Activated CD4-positive, CD25-positive, alpha-beta regulatory T cell treated with anti-CD3 and anti-CD28 coated beads, Interleukin-2, amount 50 U/mL, for 24 hours (primary cell): ENCODE measurements around the gene MTHFR.
A peak's percentile ranks its signal among the peaks of the same experiment; 100 is the strongest.
"Not testable (repeated sequence)": the region's sequence is repeated elsewhere in the genome, so short reads cannot be mapped to it uniquely, and the experiment has no call there.

Experiments
- ATAC-seq, 2 donors: fragments of 150-1000 bp; cut with Tn5 transposase; one replicate each; pipeline ENCODE4 v1.10.0; 2021; ENCODE audit warnings: mild to moderate bottlenecking in 1 of 2, moderate library complexity in 1 of 2

MTHFR gene

DNA sequence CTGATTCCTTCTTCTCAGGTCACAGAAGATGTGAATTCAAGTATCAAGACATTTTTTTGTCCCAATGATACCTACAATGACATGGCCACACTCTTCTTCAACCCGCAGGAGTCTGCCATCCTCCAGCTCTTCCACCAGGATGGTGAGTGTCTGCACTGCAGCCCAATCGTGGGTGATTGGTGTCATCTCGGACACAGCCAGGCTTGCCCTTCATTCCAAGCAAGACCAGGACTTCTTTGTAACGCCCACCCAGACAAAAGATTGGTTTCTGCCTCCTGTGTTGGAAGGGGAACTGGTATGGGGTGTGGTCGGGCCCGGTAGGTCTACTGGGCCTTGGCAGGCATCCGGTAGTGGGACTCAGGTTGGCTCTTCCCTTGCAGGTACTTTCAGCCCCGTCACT, 27.7 kb upstream of the MTHFR start:
- no peak for ATAC-seq

DNA sequence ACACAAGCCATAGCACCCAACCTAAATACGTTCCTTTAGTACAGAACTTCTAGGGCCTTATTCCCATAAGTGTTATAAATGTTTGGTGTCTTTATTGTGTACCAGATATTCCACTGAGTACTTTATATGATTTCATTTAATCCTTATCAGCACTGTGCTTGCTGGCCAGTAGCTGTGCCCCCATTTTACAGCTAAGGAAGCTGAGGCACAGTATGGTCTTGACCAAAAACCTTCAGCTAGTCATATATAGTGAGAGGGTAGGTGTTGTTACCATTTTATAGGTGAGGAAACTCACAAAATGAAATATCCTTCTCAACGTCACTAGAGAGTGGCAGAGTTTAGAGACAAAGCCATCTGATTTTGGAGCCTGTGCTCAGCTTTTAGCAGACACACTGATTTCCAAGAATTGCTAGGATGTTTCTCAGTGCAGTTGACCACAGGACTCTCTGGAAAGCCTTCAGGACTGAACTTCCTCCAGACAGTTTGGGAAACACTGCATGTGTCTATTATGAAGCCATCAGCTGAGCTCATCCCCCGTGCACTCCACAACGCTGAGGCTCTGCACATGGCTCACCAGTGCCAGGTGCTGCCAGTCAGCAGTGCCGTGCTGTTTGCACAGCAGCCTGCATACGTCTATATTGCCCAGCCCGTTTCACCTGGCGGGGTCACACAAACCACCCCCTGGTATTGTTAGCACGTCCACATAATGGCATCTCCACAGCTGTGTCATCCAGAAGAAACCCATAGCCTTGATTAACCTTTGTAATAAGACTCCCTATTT, 26.4 kb upstream of the MTHFR start:
- ATAC-seq: no peak

DNA sequence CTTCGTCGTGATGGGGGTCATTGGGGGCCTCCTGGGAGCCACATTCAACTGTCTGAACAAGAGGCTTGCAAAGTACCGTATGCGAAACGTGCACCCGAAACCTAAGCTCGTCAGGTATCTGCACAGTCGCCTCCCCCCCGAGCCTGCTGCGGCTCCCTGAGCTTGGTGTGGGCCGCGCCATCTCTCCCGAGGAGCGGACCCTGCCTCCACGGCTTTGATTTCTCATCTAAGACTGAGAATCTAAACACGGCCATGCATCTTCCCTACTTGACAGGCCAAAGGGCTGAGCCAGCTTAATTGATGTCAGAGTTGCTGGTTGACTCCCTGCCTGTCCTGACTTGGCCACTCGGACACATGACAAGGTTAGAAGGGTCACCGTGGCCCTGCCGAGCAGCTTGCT, 22.7 kb upstream of the MTHFR start:
- ATAC-seq: no peak

DNA sequence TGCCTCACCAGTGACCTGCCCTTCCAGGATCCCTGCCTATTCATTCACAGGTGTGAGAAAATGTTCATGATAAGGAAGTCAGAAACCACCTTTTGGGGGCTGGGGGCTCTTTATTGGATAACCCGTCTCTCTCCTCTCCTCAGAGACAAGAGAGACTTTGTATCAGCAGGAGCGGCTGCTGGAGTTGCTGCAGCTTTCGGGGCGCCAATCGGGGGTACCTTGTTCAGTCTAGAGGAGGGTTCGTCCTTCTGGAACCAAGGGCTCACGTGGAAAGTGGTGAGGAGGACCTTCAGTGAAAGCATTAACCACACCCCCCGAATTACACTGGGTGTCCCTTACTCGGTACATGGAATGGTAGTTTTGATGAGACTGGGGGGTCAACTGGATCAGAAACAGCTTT, 21.2 kb upstream of the MTHFR start:
- no peak for ATAC-seq

DNA sequence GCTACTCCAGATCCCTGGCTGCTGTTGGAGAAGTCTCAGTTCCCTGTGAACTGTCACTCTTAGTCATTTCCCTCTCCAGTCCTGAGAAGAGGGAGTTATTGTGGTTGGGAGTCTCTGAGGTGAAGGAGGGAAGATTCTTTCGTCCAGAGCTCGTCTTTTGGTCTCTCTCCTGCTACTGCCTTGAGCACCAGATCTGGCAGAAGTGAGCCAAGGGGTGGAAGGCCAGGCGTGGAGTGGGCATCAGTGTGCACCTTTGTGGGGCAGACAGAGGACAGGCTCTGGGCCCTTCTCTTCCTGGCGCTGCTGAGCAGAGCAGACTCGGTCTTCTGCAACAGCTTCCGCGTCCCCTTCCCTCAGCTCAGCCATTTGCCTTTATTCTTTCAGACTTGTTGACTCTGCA, 19.4 kb upstream of the MTHFR start:
- ATAC-seq: no peak

DNA sequence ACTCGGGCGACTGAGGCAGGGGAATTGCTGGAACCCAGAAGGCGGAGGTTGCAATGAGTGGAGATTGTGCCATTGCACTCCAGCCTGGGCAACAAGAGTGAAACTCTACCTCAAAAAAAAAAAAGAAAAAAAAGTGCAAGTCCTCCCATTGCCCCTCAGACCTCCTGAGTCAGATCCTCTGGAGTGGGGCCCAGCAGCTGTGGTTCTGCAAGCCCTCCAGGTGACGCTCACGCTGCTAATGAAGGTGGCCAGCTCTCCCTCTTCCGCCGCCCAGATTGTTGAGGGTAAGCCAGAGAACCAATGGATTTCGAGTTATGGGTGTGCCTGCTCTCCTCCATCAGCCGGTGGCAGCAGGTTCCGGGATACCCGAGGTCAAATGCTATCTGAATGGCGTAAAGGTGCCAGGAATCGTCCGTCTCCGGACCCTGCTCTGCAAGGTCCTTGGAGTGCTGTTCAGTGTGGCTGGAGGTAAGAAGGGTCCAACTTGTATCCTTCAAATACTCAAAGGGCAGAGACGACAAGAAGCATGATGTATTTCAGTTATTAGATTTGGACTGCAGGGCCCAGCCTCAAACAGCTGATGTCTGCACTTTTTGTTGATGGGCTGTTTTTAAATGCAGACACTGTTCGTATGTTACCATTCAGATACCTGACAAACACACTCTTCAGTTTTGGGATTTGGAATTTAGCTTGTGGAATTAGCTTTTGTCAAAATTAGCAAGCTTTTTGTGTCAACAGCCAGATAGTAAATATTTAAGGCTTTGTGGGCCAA, 17.8 kb upstream of the MTHFR start:
- ATAC-seq: no peak

DNA sequence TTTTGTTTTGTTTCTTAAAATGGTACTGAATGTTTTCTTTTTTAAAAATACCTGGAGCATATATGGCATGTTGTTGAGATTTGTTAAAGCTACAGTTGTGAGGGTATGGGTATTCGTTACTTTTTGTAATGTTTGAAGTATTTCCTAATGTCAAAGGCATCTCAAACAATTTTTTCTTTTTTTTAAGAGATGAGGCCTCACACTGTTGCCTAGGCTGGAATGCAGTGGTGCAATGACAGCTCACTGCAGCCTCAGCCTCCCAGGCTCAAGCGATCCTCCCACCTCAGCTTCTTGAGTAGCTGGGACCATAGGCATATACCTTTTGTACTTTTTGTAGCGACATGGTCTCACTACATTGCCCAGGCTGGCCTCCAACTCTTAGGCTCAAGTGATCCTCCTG, 16.3 kb upstream of the MTHFR start:
- no peak for ATAC-seq

DNA sequence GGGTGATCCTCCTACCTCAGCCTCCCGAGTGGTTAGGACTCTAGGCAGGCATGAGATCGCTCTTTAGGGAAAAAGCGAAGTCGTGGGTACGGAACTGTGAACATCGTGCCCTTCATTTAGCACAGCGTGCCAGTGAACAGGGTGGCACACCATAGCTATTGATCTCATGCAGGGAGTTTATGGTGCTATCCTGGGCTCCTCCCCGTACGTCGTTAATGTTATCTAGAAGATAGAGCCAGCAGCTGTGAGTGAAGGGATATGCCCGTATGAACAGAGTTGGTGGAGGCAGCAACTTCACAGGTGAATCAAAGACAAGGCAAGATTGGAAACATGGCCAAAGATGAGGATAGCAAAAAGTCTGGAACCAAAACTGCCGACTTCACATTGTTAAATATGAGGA, 11.4 kb upstream of the MTHFR start:
- ATAC-seq: no peak

DNA sequence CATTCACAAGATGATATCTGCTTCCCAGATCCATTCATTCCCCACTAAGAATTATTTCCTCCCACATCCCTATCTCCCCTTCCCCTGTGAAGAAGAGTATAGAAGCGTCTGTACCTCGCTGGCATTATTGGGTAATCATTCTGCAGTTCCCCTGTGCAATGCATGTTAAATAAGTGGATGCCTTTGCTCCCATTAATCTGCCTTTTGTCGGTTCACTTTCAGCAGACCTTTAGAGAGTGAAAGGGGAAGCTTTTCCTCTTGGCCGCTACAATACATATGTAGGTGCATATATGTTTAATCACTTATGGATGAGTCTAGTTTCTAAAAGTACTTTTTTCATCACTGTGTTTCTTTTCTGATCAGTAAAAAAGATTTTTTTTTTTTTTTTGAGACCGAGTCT, 7.3 kb upstream of the MTHFR start:
- ATAC-seq: no peak

DNA sequence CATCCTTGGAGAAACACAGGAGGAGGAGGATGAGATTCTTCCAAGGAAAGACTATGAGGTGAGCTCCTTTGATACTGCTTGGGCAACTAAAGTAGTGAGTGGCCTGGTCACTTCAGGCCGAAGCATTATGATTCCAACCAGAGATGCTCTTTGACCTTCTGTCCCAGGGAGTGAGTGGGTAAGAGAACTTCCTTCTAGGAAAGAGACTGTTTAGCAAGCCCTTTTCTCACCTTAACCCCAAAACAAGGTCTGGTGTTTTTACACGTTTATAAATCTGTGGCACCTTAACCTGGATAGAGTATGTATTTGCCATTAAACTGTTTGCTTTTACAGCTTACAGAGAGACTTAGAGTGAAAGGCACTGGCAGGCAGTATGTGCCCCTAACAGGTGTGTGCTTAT, 1.4 kb upstream of the MTHFR start:
- no peak for ATAC-seq

DNA sequence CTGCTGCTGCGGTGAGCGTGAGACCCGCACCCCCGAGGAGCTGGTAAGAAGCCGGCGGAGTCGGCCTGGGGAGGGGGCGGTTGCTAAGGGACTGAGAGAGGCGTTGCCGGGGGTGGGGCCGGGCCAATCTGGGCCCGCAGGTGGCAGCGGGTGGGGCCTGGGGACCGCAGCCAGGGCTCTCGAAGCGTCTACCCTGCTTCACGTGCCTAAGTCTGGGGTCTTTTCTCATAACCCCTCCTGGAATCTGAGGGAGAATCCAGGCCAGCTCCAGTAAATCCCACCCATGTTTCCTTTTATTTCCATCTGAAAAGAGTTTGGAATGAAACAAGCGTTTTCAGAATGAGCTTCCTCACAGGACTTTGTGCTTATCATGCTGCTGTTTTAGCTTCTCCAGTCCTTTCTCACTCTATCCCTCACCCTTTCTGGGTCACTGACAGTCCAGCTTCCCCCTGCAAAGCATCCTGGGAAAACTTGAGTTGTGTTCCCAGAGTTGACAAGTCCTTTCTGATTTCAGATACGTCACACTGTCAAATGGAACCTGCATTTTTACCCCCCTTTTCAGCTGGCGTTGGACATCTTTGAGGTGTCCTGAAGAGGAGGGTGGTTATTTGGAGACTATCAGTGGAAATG, 658 bp upstream of the MTHFR start:
- ATAC-seq: peak; percentile 59

DNA sequence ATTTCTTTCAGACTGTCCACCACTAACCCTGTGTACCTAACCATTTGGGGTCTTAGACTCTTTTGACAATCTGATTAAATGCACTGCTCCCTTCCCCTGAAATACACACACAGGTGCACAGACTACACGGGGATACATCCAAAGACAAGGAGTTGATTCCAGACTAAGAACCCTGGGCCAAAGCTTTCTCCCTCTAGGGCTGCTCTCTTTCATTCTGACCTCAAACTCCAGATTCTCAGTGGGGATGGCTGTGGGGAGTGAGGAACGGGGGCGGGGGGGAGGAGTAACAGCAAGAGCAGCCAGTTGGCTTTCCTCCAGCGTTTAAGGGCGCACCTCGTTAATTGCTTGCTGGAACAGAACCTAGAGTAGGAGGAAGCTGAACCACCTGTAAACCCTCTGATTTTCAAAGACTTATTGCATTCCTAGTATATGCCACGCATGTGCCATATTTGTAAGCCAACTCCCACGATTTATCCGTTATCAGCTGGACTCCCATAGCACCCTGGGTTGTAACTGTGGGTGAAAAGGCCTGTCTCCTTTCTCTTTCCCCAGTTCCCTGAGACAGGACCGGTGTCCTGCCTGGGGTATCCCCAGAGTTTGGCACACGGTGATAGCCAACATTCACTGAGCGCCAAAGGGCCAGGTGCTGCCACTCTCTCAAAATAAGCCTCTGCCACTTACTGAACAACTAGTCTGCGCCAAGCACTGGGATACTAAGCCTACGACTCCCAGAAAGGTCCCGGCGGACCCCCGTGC, 920 bp downstream of the MTHFR start:
- ATAC-seq: no peak

DNA sequence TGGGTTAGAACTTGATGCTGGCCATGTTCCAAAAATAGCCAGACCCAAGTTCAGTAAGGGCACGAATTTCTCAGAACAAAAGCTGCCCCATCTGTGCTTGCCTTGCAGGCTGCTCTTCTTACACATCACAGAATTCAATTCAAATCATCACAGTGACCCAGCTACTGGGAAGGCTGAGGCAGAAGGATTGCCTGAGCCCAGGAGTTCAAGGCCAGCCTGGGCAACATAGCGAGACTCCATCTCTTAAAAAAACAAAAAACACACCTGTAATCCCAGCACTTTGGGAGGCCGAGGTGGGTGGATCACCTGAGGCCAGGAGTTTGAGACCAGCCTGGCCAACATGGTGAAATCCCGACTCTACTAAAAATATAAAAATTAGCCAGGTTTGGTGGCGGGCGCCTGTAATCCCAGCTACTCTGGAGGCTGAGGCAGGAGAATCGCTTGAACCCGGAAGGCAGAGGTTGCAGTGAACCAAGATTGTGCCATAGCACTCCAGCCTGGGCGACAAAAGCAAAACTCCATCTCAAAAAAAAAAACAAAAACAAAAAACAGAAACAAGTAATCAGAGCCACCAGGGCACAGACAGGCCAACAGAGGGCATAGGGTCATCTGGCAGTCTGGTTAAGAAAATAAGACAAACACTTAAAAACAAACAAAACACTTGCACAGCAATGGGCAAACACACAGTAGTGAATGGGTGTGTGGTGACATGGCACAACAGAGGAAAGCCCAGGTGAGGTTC, 1.7 kb downstream of the MTHFR start:
- not testable (repeated sequence) for ATAC-seq

DNA sequence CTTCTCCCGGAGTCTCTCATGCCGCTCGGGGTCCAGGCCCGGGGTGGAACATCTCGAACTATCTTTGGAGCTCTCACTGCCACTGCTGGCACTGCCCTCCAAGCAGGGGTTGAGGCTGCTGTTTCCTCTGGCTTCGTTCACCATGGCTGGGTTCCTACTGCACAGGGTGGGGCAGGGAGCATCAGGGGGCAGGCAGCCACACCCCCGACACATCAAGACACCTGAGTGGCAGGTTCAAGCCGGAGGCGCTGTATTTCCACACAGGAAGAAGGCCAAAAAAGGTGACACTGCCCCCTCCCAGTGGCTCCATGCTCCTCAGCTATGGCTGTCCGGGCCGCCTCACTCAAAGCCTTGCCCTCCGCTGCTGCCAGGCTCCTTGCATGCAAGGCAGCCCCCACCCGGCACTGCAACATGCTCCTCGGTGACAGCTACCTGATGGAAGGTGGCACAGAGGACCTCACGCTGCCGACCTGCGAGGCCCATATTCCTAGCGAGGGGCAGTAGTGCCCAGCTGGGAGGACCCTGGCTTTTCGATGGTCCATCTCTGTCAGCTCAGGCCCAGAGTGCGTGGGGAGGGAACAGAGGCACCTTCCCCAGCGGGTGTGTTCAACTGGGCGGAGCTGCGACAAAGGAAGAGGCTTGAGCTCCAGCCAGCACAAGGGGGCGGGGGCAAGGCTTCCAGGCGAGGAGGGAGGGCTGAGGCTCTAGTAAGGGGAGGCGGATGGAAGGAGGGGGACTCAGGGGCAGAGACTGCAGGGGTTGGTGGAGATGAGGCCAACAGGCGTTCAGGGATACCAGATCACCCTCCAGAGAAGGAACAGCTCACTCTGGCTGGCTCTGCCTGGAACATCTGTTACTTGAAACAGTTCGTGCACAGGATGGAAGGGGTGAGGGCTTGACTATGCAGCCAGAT, 2.5 kb downstream of the MTHFR start:
- peak in 1 of 2 donors; percentile 8 for ATAC-seq

DNA sequence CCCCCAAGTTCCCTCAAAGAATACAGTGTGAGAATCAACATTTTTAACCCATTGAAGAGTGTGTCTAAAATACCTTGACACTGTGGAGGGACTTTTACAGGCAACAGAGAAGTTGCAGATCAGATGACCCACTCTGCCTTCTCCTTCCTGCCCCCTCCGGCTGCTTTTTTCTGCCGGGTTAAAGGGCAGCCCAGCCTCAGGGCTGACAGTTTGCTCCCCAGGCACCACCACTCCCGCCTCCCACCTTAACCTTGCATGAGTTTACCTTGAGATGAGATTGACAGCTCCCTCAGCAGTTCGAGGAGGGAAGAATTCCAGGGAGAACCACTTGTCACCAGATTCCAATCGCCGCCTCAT, 3.2 kb downstream of the MTHFR start:
- no peak for ATAC-seq

DNA sequence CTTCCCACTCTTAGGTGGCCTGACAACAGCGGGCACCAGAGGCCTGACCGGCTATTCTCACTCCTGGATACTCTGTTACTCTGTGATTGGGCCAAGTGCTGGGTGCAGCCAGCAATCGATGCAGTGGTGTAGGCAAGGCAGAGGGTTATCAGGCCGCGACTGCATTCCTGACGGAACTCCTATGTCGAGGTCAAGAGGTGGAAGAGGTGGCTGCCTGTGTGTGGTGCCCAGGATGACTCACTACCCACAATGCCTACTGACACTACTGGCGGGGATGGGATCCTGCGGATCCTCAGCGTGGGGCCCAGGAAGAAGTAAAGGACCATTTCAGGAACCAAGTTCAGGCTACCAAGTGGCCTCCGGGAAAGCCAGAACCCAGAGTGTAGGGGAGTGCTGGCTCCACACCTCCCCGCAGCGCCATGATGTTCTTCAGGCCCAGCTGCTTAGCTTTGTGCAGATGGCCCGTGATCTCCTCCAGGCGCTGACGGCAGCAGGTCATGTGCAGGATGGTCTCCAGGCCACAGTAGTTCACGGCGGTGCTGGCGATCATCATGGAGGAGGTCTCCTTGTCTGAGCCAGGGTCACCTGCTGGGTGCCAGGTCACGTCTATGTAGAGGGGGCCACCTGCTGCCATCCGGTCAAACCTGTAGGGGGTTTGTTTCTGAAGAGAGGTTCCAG, 4.9 kb downstream of the MTHFR start:
- ATAC-seq: no peak

DNA sequence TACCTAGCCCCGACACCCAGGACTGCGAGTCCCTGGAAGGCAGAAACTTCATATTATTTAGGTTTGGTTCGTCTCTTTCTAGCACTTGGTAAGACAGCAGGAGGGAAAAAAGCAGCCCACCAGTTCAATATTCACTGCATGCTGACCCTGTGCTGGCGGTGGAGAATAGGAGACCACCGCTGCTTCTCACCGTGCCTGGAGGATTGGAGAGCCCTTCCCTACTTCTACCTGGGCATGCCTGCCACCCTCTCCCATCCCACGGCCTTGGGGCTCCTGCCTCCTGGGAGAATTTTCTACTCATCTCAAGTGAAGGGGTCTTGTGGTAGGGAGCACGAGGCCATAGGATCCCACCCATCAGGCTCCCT, 5.4 kb downstream of the MTHFR start:
- no peak for ATAC-seq

DNA sequence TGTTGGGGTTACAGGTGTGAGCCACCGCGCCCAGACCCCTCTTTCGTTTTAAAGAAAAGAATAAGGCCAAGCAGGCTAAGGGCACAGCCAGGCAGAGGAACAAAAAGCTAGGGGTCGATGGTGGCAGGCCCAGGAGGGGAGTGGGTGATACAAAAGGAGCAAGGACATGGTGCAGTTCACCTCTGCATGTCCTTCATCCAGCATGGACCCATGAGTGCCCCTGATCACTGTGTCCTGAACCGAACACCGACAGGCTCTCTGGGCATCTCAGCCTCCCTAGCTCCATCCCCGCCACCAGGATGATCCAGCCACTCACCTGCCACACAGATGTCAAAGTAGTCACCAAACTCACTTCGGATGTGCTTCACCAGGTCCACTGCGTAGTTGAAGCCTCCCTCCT, 5.9 kb downstream of the MTHFR start:
- no peak for ATAC-seq

DNA sequence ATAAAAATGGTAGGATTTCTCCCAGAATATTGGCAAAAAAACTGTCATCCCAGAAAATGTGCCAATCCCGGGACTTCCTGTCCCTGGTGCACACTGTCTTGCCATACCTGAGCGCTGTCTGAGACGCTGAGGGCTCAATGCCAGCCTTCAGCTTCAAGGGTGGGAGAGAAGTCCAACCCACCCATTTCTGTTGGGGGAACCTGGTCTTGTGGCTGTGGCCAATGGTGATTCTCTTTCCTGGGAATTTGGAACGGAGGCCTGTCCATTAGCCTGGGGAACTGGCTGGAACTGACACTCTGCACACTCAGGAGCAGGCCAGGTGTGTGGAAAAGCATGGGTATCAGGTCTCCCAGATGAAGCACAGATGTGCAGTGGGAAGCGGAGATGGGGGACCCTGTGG, 6.7 kb downstream of the MTHFR start:
- ATAC-seq: no peak

DNA sequence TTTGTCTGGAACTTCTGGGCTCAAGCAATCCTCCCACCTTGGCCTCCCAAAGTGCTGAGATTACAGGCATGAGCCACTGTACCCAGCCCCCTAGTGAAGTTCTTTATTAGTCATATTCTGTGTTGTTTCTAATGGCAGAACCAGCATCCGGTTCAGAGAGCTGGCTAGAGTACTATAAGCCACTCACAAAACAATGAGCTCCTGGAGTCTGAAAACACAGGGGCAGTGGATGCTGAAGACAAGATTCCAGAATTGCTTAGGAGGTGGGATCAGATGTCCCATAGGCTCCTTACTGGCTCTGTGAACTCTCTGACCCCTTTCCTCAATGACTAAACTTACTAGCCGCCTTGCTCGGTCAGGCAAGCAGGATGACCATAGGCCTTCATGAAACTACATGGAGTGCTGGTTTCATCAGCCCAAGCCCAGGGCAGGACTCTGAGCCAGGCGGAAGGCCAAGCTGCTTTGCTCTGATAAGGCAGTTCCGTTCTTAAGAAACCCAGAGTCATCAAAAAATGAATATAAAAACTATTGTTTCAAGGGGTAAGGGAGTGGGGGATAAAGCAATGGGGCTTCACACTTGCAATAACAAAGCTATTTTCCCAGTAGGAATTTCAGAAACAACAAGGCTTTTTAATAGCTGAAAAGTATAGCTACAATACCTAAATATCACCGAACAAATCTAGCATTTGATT, 8.1 kb downstream of the MTHFR start:
- ATAC-seq: no peak
